Activated B cell treated with CpG ODN at 0.5 μM for 24 hours (primary cell): ENCODE results near the gene LRRIQ4. TPM values are rescaled to one million over a fixed set of nuclear protein-coding genes. Genes with fewer than 3 reads are reported as not detected.

Experiments
- ATAC-seq: fragments of 200-7000 bp; cut with Tn5 transposase; one replicate; pipeline ENCODE4 v1.10.0; 2021; ENCODE audit warnings: low read depth, mild to moderate bottlenecking, moderate library complexity
- CTCF ChIA-PET: fragments of 350-600 bp; sonication (Branson Sonifier 250); formaldehyde crosslinking; loops from one replicate; lab custom pipeline; 2021; ENCODE audit warnings: antibody characterized with exemption; lab: Charles Lee
- POLR2A ChIA-PET: fragments of 350-600 bp; sonication (Branson Sonifier 250); formaldehyde crosslinking; loops from one replicate; lab custom pipeline; 2021; ENCODE audit warnings: antibody characterized with exemption; lab: Charles Lee
- DNase-seq: peaks from one replicate; pipeline ENCODE4 v3.0.0; 2022
- H3K27ac Mint-ChIP-seq: one replicate; pipeline ENCODE4 v1.8.0; 2020; ENCODE audit warnings: mixed read lengths
- H3K27me3 Mint-ChIP-seq: one replicate; pipeline ENCODE4 v1.8.0; 2021; ENCODE audit warnings: mixed read lengths
- H3K36me3 Mint-ChIP-seq: one replicate; pipeline ENCODE4 v1.8.0; 2021; ENCODE audit warnings: low read depth, mixed read lengths
- H3K4me1 Mint-ChIP-seq: one replicate; pipeline ENCODE4 v1.8.0; 2021; ENCODE audit warnings: mixed read lengths
- H3K4me3 Mint-ChIP-seq: one replicate; pipeline ENCODE4 v1.8.0; 2020; ENCODE audit warnings: mild to moderate bottlenecking, mixed read lengths
- H3K9me3 Mint-ChIP-seq: one replicate; pipeline ENCODE4 v1.8.0; 2020; ENCODE audit warnings: mixed read lengths
- CTCF ChIP-seq: fragments of 200-600 bp; IDR thresholded peaks from one replicate; pipeline ENCODE4 v1.8.0; 2022; ENCODE audit warnings: antibody characterized with exemption, mild to moderate bottlenecking
- intact Hi-C: fragments of 100-400 bp; cut with micrococcal nuclease; formaldehyde crosslinking; loops from one replicate; pipeline ENCODE4 v1.15.1; 2024
- total RNA-seq: library from RNA; stranded (reverse); gene quantifications from 2 replicates; pipeline ENCODE4 v1.2.3, GENCODE V29; 2022

The LRRIQ4 gene
- 0.29 and 0.40 TPM in 2 replicates for total RNA-seq

- Mint-ChIP-seq H3K4me3 (peak within 1 kb of the TSS; percentile 85), H3K36me3 (peaks cover 9% of the 10 kb centered on the region), H3K4me1 (peaks cover 37% of the 10 kb centered on the region), H3K9me3 (peaks cover 8% of the 10 kb centered on the region), H3K27me3 (no peaks in the 10 kb centered on the region), H3K27ac (peak within 1 kb of the TSS; percentile 97)
- no peak for TF ChIP-seq CTCF
- ATAC-seq (peak; percentile 56), DNase-seq (peak; percentile 70)
- POLR2A ChIA-PET: interaction anchor here (0.6 to 4.3 kb wide), 24 partner anchors 12 to 1057 kb away, joined by 3 to 48 read pairs (median 6); partner anchors contain the start of genes ACTRT3, MYNN, RPL22L1 and SEC62
- intact Hi-C loops: loop anchor here (1.0 to 2.0 kb wide), 13 partner anchors 24 to 1058 kb away; partner anchors contain the start of genes GPR160, MYNN, PHC3 and RPL22L1
- CTCF ChIA-PET: interaction anchor here (0.7 to 1.5 kb wide), 6 partner anchors 8 to 117 kb away, joined by 3 to 13 read pairs (median 3); no protein-coding TSS in a partner anchor
Observed at GRCh38 chr3:169812332-169813235, at the start of gene LRRIQ4, which contains the start of gene LRRC34. LRRIQ4 (plus strand) TSS chr3:169812870; CDS start chr3:169821922, 9,052 bp downstream. LRRC34 (minus strand) TSS chr3:169812904; CDS start chr3:169812548, 356 bp downstream.

- Mint-ChIP-seq H3K27ac (peak overlapping the region; percentile 99), H3K36me3 (peaks cover 6% of the 10 kb centered on the region), H3K4me1 (peaks cover 24% of the 10 kb centered on the region), H3K4me3 (peak overlapping the region; percentile 96), H3K9me3 (peaks cover 6% of the 10 kb centered on the region), H3K27me3 (no peaks in the 10 kb centered on the region)
- ChIA-PET CTCF (interaction anchor here (1.6 to 3.1 kb wide), 2 partner anchors 8 to 98 kb away, joined by 8 to 17 read pairs; partner anchors contain the start of gene MYNN), POLR2A (interaction anchor here (0.6 to 3.5 kb wide), 29 partner anchors 9 to 1902 kb away, joined by 3 to 86 read pairs (median 4); partner anchors contain the start of genes LRRC34, LRRIQ4, MYNN and RPL22L1)
- intact Hi-C loops: loop anchor here (2.0 to 5.0 kb wide), 6 partner anchors 102 to 1106 kb away; partner anchors contain the start of genes MECOM, RPL22L1, SEC62 and SKIL
- DNase-seq (peak; percentile 78), ATAC-seq (peak; percentile 53)
- no peak for TF ChIP-seq CTCF
Observed at GRCh38 chr3:169764312-169764881, 48.3 kb upstream of the LRRIQ4 start.

GRCh38 chr3:169764882-169765612, 47.6 kb upstream of the LRRIQ4 start, which contains the start of gene TERC:
TERC (minus strand) TSS chr3:169765060.
- Mint-ChIP-seq H3K4me3 (peak within 1 kb of the TSS; percentile 96), H3K4me1 (peaks cover 27% of the 10 kb centered on the region), H3K9me3 (peaks cover 6% of the 10 kb centered on the region), H3K36me3 (peaks cover 6% of the 10 kb centered on the region), H3K27me3 (no peaks in the 10 kb centered on the region), H3K27ac (peak within 1 kb of the TSS; percentile 99)
- DNase-seq: no peak
- no peak for TF ChIP-seq CTCF
- CTCF ChIA-PET: interaction anchor here (3.1 kb wide), 1 partner anchor 8 kb away, joined by 17 read pairs; the partner anchor contains the start of gene MYNN
- POLR2A ChIA-PET: interaction anchor here (0.6 to 3.5 kb wide), 27 partner anchors 8 to 1105 kb away, joined by 3 to 86 read pairs (median 4); partner anchors contain the start of genes LRRC34, LRRIQ4, MYNN and RPL22L1
- peak; percentile 79 for ATAC-seq
- intact Hi-C loops: loop anchor here (1.0 to 5.0 kb wide), 10 partner anchors 8 to 1143 kb away; partner anchors contain the start of genes EIF5A2, MECOM, MYNN and PHC3

GRCh38 chr3:169769287-169770181, 43.1 kb upstream of the LRRIQ4 start, which contains the start of gene ACTRT3:
ACTRT3 (minus strand) TSS chr3:169769561; CDS start chr3:169769520, 41 bp downstream.
- peak; percentile 60 for DNase-seq
- H3K27me3 Mint-ChIP-seq: no peaks in the 10 kb centered on the region
- CTCF ChIA-PET: interaction anchor here (0.9 kb wide), 1 partner anchor 44 kb away, joined by 3 read pairs; no protein-coding TSS in a partner anchor
- intact Hi-C loops: no loop called here
- POLR2A ChIA-PET: interaction anchor here (0.5 to 1.6 kb wide), 17 partner anchors 43 to 588 kb away, joined by 3 to 13 read pairs (median 4); partner anchors contain the start of genes GPR160, LRRC34, LRRIQ4 and PHC3
- TF ChIP-seq CTCF: no peak
- H3K36me3 Mint-ChIP-seq: peaks cover 28% of the 10 kb centered on the region
- H3K9me3 Mint-ChIP-seq: peaks cover 6% of the 10 kb centered on the region
- peaks cover 36% of the 10 kb centered on the region for H3K4me1 Mint-ChIP-seq
- peak within 1 kb of the TSS; percentile 90 for H3K4me3 Mint-ChIP-seq
- H3K27ac Mint-ChIP-seq: peak within 1 kb of the TSS; percentile 84
- peak; percentile 6 for ATAC-seq
